ENCODE measurements around the gene SEC24D. TPM values are rescaled to one million over a fixed set of nuclear protein-coding genes. Genes with fewer than 3 reads are reported as not detected.

SEC24D gene
- total RNA-seq, 2 experiments from 2014 or later: 25.2 to 26.4 TPM

- ChIA-PET POLR2A (no interaction called here), CTCF (interaction anchor here (2.3 kb wide), 1 partner anchor 10 kb away, joined by 6 read pairs; no protein-coding TSS in a partner anchor)
- Mint-ChIP-seq H3K27ac (no peak overlapping the region), H3K9me3 (no peaks in the 10 kb centered on the region), H3K4me1 (ENCODE audit: low read depth) (peaks cover 24% of the 10 kb centered on the region), H3K4me3 (no peak overlapping the region), H3K36me3 (ENCODE audit: low read depth) (peaks cover 3% of the 10 kb centered on the region), H3K27me3 (no peaks in the 10 kb centered on the region)
- DNase-seq: no peak
- intact Hi-C loops (cut with micrococcal nuclease): no loop called here
- ATAC-seq: no peak
- TF ChIP-seq CTCF (IDR thresholded peaks at IDR 0.05): no peak
Measured at GRCh38 chr4:118683513-118683912, 152.4 kb downstream of the SEC24D start.

GRCh38 chr4:118682928-118683327, 153.0 kb downstream of the SEC24D start:
- no peak overlapping the region for H3K27ac Mint-ChIP-seq
- CTCF ChIA-PET: interaction anchor here (2.3 kb wide), 1 partner anchor 11 kb away, joined by 6 read pairs; no protein-coding TSS in a partner anchor
- intact Hi-C loops (cut with micrococcal nuclease): no loop called here
- peaks cover 3% of the 10 kb centered on the region for H3K36me3 Mint-ChIP-seq (ENCODE audit: low read depth)
- no peaks in the 10 kb centered on the region for H3K27me3 Mint-ChIP-seq
- peaks cover 24% of the 10 kb centered on the region for H3K4me1 Mint-ChIP-seq (ENCODE audit: low read depth)
- H3K9me3 Mint-ChIP-seq: no peaks in the 10 kb centered on the region
- POLR2A ChIA-PET: no interaction called here
- no peak overlapping the region for H3K4me3 Mint-ChIP-seq
- TF ChIP-seq CTCF (IDR thresholded peaks at IDR 0.05): no peak
- DNase-seq: no peak
- ATAC-seq: no peak

GRCh38 chr4:118680808-118681207, 155.1 kb downstream of the SEC24D start:
- DNase-seq (no peak), ATAC-seq (no peak)
- TF ChIP-seq CTCF (IDR thresholded peaks at IDR 0.05): no peak
- POLR2A ChIA-PET: no interaction called here
- intact Hi-C loops (cut with micrococcal nuclease): no loop called here
- no peaks in the 10 kb centered on the region for H3K9me3 Mint-ChIP-seq
- no peak overlapping the region for H3K4me3 Mint-ChIP-seq
- H3K4me1 Mint-ChIP-seq (ENCODE audit: low read depth): peaks cover 8% of the 10 kb centered on the region
- no peak overlapping the region for H3K27ac Mint-ChIP-seq
- no peaks in the 10 kb centered on the region for H3K27me3 Mint-ChIP-seq
- H3K36me3 Mint-ChIP-seq (ENCODE audit: low read depth): no peaks in the 10 kb centered on the region
- CTCF ChIA-PET: no interaction called here

- TF ChIP-seq CTCF (IDR thresholded peaks at IDR 0.05): no peak
- Mint-ChIP-seq H3K27ac (no peak overlapping the region), H3K4me3 (no peak overlapping the region), H3K4me1 (ENCODE audit: low read depth) (no peaks in the 10 kb centered on the region), H3K36me3 (ENCODE audit: low read depth) (no peaks in the 10 kb centered on the region), H3K27me3 (no peaks in the 10 kb centered on the region), H3K9me3 (no peaks in the 10 kb centered on the region)
- CTCF ChIA-PET: interaction anchor here (1.5 kb wide), 1 partner anchor 34 kb away, joined by 3 read pairs; no protein-coding TSS in a partner anchor
- no peak for ATAC-seq
- no peak for DNase-seq
- intact Hi-C loops (cut with micrococcal nuclease): no loop called here
- POLR2A ChIA-PET: no interaction called here
Measured at GRCh38 chr4:118676128-118676527, 159.8 kb downstream of the SEC24D start.

Other genes starting within 250 kb of the SEC24D start
- gene METTL14, start 150.7 kb downstream of the SEC24D start, total RNA-seq: 10 to 100 TPM; 39.3 to 46.1 TPM
- gene SYNPO2, start 52.7 kb upstream of the SEC24D start, total RNA-seq: under 1 TPM; 0.13 to 0.18 TPM